SK-N-SH (cell line): ENCODE results near the gene MEGF10. TPM values are rescaled to one million over a fixed set of nuclear protein-coding genes. Genes with fewer than 3 reads are reported as not detected.

ENCODE experiments used
- CTCF ChIA-PET: fragments of 300-600, 350-600 bp; formaldehyde crosslinking; extraction: SDS; loops from one replicate; lab custom pipeline; 2021; lab: Yijun Ruan, JAX
- POLR2A ChIA-PET: fragments of 350-600 bp; sonication (Branson Sonifier 250); formaldehyde crosslinking; extraction: SDS; loops from one replicate; lab custom pipeline; 2020; ENCODE audit warnings: antibody characterized with exemption, inconsistent platforms; lab: Yijun Ruan, JAX
- DNase-seq: peaks from one replicate; pipeline ENCODE4 v3.0.0; 2012
- H2AFZ ChIP-seq: fragments of 200-600 bp; sonication (generic); 2 replicates; pipeline ENCODE4 v1.8.1; 2016; ENCODE audit warnings: antibody characterized with exemption, mild to moderate bottlenecking, low read depth
- H3F3A ChIP-seq: fragments of 200-600 bp; sonication (generic); replicated peaks from 2 replicates; pipeline ENCODE3; 2016; ENCODE audit warnings: antibody characterized with exemption, mild to moderate bottlenecking; ENCODE audit not compliant: insufficient read depth
- H3K27ac ChIP-seq, 2 experiments: fragments of 200-500 bp in 1 of 2; fragments of 200-600 bp in 1 of 2; sonication (Bioruptor generic) in 1 of 2; sonication (generic), shearing (Covaris generic) in 1 of 2; 2 replicates each; pipeline versions ENCODE4 v1.5.1 to v1.6.1; 2014 to 2016; ENCODE audit warnings: low read depth in 2 of 2, inconsistent platforms in 1 of 2, low read length in 1 of 2, mild to moderate bottlenecking in 1 of 2, mixed read lengths in 1 of 2
- H3K27me3 ChIP-seq: fragments of 200-600 bp; sonication (generic), shearing (Covaris generic); 2 replicates; pipeline ENCODE4 v1.6.1; 2016; ENCODE audit warnings: mixed run types; ENCODE audit not compliant: insufficient read depth
- H3K36me3 ChIP-seq, 2 experiments: fragments of 200-500 bp in 1 of 2; fragments of 200-600 bp in 1 of 2; sonication (Bioruptor generic) in 1 of 2; sonication (generic) in 1 of 2; replicated peaks in 1 of 2; 2 replicates each; pipeline versions ENCODE3 to v1.5.1; 2014 to 2016; ENCODE audit warnings: low read length in 1 of 2, mild to moderate bottlenecking in 1 of 2; ENCODE audit not compliant: insufficient read depth in 2 of 2, control insufficient read depth in 1 of 2
- H3K4me1 ChIP-seq, 2 experiments: fragments of 200-500 bp in 1 of 2; fragments of 200-600 bp in 1 of 2; sonication (Bioruptor generic) in 1 of 2; sonication (generic), shearing (Covaris generic) in 1 of 2; 2 replicates each; pipeline versions ENCODE4 v1.5.1 to v1.6.1; 2014 to 2016; ENCODE audit warnings: low read depth in 1 of 2, low read length in 1 of 2, mixed run types in 1 of 2; ENCODE audit not compliant: insufficient read depth in 2 of 2, control insufficient read depth in 1 of 2
- H3K4me2 ChIP-seq: fragments of 200-600 bp; sonication (generic), shearing (Covaris generic); 2 replicates; pipeline ENCODE4 v1.6.1; 2017; ENCODE audit warnings: mixed run types
- H3K4me3 ChIP-seq, 2 experiments: fragments of 200-500 bp in 1 of 2; fragments of 200-600 bp in 1 of 2; sonication (Bioruptor generic) in 1 of 2; sonication (generic), shearing (Covaris generic) in 1 of 2; 2 replicates each; pipeline versions ENCODE4 v1.5.1 to v1.8.1; 2014 to 2016; ENCODE audit warnings: low read depth in 2 of 2, inconsistent platforms in 1 of 2, low read length in 1 of 2, mild to moderate bottlenecking in 1 of 2, mixed read lengths in 1 of 2, moderate library complexity in 1 of 2
- H3K79me2 ChIP-seq: fragments of 200-600 bp; sonication (generic); 2 replicates; pipeline ENCODE4 v1.8.1; 2017; ENCODE audit warnings: mild to moderate bottlenecking; ENCODE audit not compliant: insufficient read depth
- H3K9ac ChIP-seq: fragments of 200-600 bp; sonication (generic); 2 replicates; pipeline ENCODE4 v1.6.1; 2017; ENCODE audit warnings: mixed run types
- H3K9me2 ChIP-seq: fragments of 200-600 bp; sonication (generic); 2 replicates; pipeline ENCODE4 v1.6.1; 2017; ENCODE audit warnings: mixed run types
- H3K9me3 ChIP-seq: fragments of 200-600 bp; sonication (generic); 2 replicates; pipeline ENCODE4 v1.6.1; 2017; ENCODE audit warnings: mixed run types, mild to moderate bottlenecking, moderate library complexity
- H4K20me1 ChIP-seq: fragments of 200-600 bp; sonication (generic); 2 replicates; pipeline ENCODE4 v1.6.1; 2017; ENCODE audit warnings: mild to moderate bottlenecking, mixed run types; ENCODE audit not compliant: insufficient read depth
- CHD2 ChIP-seq: fragments of 150-350 bp; IDR thresholded peaks from 2 replicates; pipeline ENCODE4 v1.6.1; 2018; ENCODE audit warnings: low read length; ENCODE audit not compliant: partially characterized antibody
- FOSL2 ChIP-seq: IDR thresholded peaks from 2 replicates; pipeline ENCODE4 v1.4.0; 2012; ENCODE audit warnings: low read depth, mild to moderate bottlenecking, moderate library complexity, borderline replicate concordance
- MAX ChIP-seq: IDR thresholded peaks from 2 replicates; pipeline ENCODE4 v1.4.0; 2012; ENCODE audit warnings: low read depth
- MEF2A ChIP-seq: IDR thresholded peaks from 2 replicates; pipeline ENCODE4 v1.4.0; 2012; ENCODE audit warnings: low read depth, borderline replicate concordance
- PBX3 ChIP-seq: IDR thresholded peaks from 2 replicates; pipeline ENCODE4; 2012
- POLR2AphosphoS5 ChIP-seq: IDR thresholded peaks from 2 replicates; pipeline ENCODE4 v1.6.1; 2012; ENCODE audit warnings: low read depth, low read length
- RAD21 ChIP-seq: IDR thresholded peaks from 2 replicates; pipeline ENCODE4 v1.6.1; 2012; ENCODE audit warnings: mild to moderate bottlenecking, low read length
- RCOR1 ChIP-seq: fragments of 150-350 bp; IDR thresholded peaks from 2 replicates; pipeline ENCODE4 v1.6.1; 2017; ENCODE audit warnings: antibody characterized with exemption, low read length
- SMC3 ChIP-seq: IDR thresholded peaks from 2 replicates; pipeline ENCODE4 v1.6.1; 2012; ENCODE audit warnings: low read depth, low read length, improper control_type of control experiment
- TAF1 ChIP-seq: IDR thresholded peaks from 2 replicates; pipeline ENCODE4 v1.6.1; 2012; ENCODE audit warnings: low read depth, mild to moderate bottlenecking, low read length, moderate library complexity, borderline replicate concordance
- YY1 ChIP-seq: IDR thresholded peaks from 2 replicates; pipeline ENCODE4 v1.4.0; 2012; ENCODE audit warnings: low read depth, mild to moderate bottlenecking
- WGBS: methylation state at CpG from one replicate; pipeline ENCODE4 v1.1.6; 2017; ENCODE audit warnings: low lambda C conversion rate; 5-methylcytosine and 5-hydroxymethylcytosine counted together
- polyA plus RNA-seq, 3 experiments: library from polyadenylated mRNA; depleted of rRNA; stranded (reverse); fragments of >200 nt; gene quantifications; 2 replicates each; pipeline ENCODE4 v1.2.3, GENCODE V29; 2012
- TF ChIP-seq, protein P1 (sequence below): fragments of 150-350 bp; IDR thresholded peaks from 2 replicates; pipeline ENCODE4 v1.6.1; 2016; ENCODE audit warnings: mild to moderate bottlenecking, low read depth, low read length
- TF ChIP-seq, protein P2 (sequence below): IDR thresholded peaks from 2 replicates; pipeline ENCODE4 v1.6.1; 2012; ENCODE audit warnings: mild to moderate bottlenecking, low read depth, low read length, moderate library complexity

The MEGF10 gene
- polyA plus RNA-seq, 1 of the 3 experiments (the other 2 are of a cell fraction): 1.1 TPM

- TF ChIP-seq, protein P1, sequence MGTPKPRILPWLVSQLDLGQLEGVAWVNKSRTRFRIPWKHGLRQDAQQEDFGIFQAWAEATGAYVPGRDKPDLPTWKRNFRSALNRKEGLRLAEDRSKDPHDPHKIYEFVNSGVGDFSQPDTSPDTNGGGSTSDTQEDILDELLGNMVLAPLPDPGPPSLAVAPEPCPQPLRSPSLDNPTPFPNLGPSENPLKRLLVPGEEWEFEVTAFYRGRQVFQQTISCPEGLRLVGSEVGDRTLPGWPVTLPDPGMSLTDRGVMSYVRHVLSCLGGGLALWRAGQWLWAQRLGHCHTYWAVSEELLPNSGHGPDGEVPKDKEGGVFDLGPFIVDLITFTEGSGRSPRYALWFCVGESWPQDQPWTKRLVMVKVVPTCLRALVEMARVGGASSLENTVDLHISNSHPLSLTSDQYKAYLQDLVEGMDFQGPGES: no peak
- TF ChIP-seq FOSL2 (no peak), RCOR1 (no peak)
Measured at GRCh38 chr5:127444171-127444570, 153.6 kb downstream of the MEGF10 start (continued).

DNA sequence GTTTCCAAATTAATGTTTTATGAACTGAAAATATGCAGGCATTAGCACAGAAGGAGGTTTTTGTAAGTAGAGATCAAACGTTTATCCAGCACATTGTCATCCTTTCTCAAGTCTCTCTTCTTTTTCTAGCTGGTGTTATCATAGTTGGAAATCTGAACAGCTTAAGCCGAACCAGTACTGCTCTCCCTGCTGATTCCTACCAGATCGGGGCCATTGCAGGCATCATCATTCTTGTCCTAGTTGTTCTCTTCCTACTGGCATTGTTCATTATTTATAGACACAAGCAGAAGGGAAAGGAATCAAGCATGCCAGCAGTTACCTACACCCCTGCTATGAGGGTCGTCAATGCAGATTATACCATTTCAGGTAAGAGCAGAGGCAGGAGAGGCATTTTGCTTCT is 154.7 kb downstream of the MEGF10 start:
- Histone ChIP-seq H3K27me3 (no peaks in the 10 kb centered on the region), H3K4me3 (no peak overlapping the region), H3K9ac (no peak overlapping the region), H4K20me1 (no peaks in the 10 kb centered on the region), H3F3A (peaks cover 4% of the 10 kb centered on the region), H3K36me3 (no peaks in the 10 kb centered on the region)
- WGBS: 58% methylated on average over 4 of the region's 4 CpGs
- TF ChIP-seq, protein P1: no peak
- no peak for TF ChIP-seq PBX3
- no peak for TF ChIP-seq TAF1
- TF ChIP-seq RCOR1: no peak
- no peak for TF ChIP-seq SMC3
- no peak for TF ChIP-seq RAD21
- TF ChIP-seq MEF2A: no peak
- TF ChIP-seq MAX: no peak
- TF ChIP-seq YY1: no peak
- TF ChIP-seq POLR2AphosphoS5: no peak
- no peak for TF ChIP-seq CHD2
- no peak for TF ChIP-seq FOSL2
- TF ChIP-seq, protein P2, sequence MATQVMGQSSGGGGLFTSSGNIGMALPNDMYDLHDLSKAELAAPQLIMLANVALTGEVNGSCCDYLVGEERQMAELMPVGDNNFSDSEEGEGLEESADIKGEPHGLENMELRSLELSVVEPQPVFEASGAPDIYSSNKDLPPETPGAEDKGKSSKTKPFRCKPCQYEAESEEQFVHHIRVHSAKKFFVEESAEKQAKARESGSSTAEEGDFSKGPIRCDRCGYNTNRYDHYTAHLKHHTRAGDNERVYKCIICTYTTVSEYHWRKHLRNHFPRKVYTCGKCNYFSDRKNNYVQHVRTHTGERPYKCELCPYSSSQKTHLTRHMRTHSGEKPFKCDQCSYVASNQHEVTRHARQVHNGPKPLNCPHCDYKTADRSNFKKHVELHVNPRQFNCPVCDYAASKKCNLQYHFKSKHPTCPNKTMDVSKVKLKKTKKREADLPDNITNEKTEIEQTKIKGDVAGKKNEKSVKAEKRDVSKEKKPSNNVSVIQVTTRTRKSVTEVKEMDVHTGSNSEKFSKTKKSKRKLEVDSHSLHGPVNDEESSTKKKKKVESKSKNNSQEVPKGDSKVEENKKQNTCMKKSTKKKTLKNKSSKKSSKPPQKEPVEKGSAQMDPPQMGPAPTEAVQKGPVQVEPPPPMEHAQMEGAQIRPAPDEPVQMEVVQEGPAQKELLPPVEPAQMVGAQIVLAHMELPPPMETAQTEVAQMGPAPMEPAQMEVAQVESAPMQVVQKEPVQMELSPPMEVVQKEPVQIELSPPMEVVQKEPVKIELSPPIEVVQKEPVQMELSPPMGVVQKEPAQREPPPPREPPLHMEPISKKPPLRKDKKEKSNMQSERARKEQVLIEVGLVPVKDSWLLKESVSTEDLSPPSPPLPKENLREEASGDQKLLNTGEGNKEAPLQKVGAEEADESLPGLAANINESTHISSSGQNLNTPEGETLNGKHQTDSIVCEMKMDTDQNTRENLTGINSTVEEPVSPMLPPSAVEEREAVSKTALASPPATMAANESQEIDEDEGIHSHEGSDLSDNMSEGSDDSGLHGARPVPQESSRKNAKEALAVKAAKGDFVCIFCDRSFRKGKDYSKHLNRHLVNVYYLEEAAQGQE: no peak
- TF ChIP-seq, all 33 proteins: peak for 0
- no peaks in the 10 kb centered on the region for H3K9me3 ChIP-seq
- no peaks in the 10 kb centered on the region for H3K9me2 ChIP-seq
- no peak overlapping the region for H2AFZ ChIP-seq
- no peak for DNase-seq
- ChIA-PET CTCF (interaction anchor here (1.1 to 2.5 kb wide), 6 partner anchors 9 to 156 kb away, joined by 3 to 16 read pairs (median 6); no protein-coding TSS in a partner anchor), POLR2A (no interaction called here)
- H3K27ac ChIP-seq: no peak overlapping the region
- no peak overlapping the region for H3K4me2 ChIP-seq
- no peaks in the 10 kb centered on the region for H3K79me2 ChIP-seq
- peaks cover 0 to 7% of the 10 kb centered on the region in 2 experiments for H3K4me1 ChIP-seq
